ENCODE measurements around the gene CCNQ. TPM values are rescaled to one million over a fixed set of nuclear protein-coding genes. Genes with fewer than 3 reads are reported as not detected.

The CCNQ gene
- total RNA-seq, 1 donor from 2014 or later: 15.2 TPM

DNA sequence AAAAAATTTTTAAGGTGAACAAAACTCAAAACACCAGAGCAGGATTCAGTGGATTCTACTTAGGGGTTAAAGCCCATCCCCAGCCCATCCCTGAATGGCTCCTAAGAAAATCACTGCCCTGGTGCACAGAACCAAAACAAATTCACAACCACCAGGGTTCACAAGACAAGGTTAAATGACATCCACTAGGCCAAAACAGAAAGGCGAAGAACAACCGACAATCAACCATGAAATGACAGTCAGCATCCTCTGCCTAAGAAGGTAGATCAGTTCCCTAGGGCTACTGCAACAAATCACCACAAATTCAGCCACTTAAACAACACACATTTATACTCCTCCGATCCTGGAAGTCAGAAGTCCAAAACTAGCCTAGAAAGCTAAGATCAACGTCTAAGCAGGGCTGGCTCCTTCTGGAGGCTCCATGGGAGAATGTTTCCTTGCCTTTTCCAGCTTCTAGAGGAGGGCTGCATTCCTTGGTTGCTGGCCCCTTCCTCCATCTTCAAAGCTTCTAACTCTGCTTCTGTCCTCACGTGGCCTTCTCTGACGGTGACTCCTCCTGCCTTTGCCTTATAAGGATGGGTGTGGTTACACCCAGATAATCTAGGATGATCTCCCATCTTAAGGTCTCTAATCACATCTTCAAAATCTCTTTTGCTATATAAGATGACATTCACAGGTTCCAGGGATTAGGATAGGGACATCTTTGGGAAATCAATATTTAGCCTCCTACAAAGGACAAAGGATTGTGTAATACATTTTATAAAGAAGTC is 1.8 kb downstream of the CCNQ start:
- H3K36me3 ChIP-seq: no peaks in the 10 kb centered on the region
- H3K79me2 ChIP-seq (ENCODE audit: low read depth): peaks cover 20% of the 10 kb centered on the region
- H3F3A ChIP-seq (ENCODE audit: low read depth): no peaks in the 10 kb centered on the region
- Mint-ChIP-seq H3K36me3 (peaks cover 8% of the 10 kb centered on the region), H3K9me3 (peaks cover 45% of the 10 kb centered on the region), H3K4me1 (peaks cover 17% of the 10 kb centered on the region), H3K4me3 (peak overlapping the region; percentile 88), H3K27me3 (ENCODE audit: insufficient read depth, low read depth) (peaks cover 12% of the 10 kb centered on the region), H3K27ac (no peak overlapping the region)
- H3K9ac ChIP-seq: no peak overlapping the region
- H3K9me3 ChIP-seq (ENCODE audit: low read depth): no peaks in the 10 kb centered on the region
- no peaks in the 10 kb centered on the region for H3K27me3 ChIP-seq
- TF ChIP-seq EZH2 (IDR thresholded peaks at IDR 0.05) (no peak), CTCF (IDR thresholded peaks at IDR 0.05) (no peak), EZH2phosphoT487 (IDR thresholded peaks at IDR 0.05) (no peak)
- no peak overlapping the region for H3K27ac ChIP-seq
- no peaks in the 10 kb centered on the region for H3K4me1 ChIP-seq
- no peak overlapping the region for H3K4me2 ChIP-seq
- H2AFZ ChIP-seq (replicated peaks): no peak overlapping the region
- H4K20me1 ChIP-seq (ENCODE audit: low read depth): peaks cover 5% of the 10 kb centered on the region
- no peak for DNase-seq (ENCODE audit: low spot score)
- H3K4me3 ChIP-seq: no peak overlapping the region

GRCh38 chrX:153595859-153596857 is 2.8 kb downstream of the CCNQ start:
- Histone ChIP-seq H3K79me2 (ENCODE audit: low read depth) (peaks cover 20% of the 10 kb centered on the region), H3K36me3 (no peaks in the 10 kb centered on the region), H3K9ac (no peak overlapping the region), H3K27ac (no peak overlapping the region), H3K4me1 (no peaks in the 10 kb centered on the region), H2AFZ (replicated peaks) (no peak overlapping the region), H3K27me3 (no peaks in the 10 kb centered on the region), H3K4me3 (no peak overlapping the region), H3F3A (ENCODE audit: low read depth) (no peaks in the 10 kb centered on the region), H3K9me3 (ENCODE audit: low read depth) (no peaks in the 10 kb centered on the region), H4K20me1 (ENCODE audit: low read depth) (peaks cover 5% of the 10 kb centered on the region), H3K4me2 (no peak overlapping the region)
- H3K4me1 Mint-ChIP-seq: peaks cover 17% of the 10 kb centered on the region
- H3K27ac Mint-ChIP-seq: no peak overlapping the region
- H3K36me3 Mint-ChIP-seq: peaks cover 7% of the 10 kb centered on the region
- peaks cover 12% of the 10 kb centered on the region for H3K27me3 Mint-ChIP-seq (ENCODE audit: insufficient read depth, low read depth)
- peaks cover 45% of the 10 kb centered on the region for H3K9me3 Mint-ChIP-seq
- TF ChIP-seq CTCF (IDR thresholded peaks at IDR 0.05) (no peak), EZH2phosphoT487 (IDR thresholded peaks at IDR 0.05) (no peak), EZH2 (IDR thresholded peaks at IDR 0.05) (no peak)
- DNase-seq (ENCODE audit: low spot score): no peak
- H3K4me3 Mint-ChIP-seq: no peak overlapping the region

DNA sequence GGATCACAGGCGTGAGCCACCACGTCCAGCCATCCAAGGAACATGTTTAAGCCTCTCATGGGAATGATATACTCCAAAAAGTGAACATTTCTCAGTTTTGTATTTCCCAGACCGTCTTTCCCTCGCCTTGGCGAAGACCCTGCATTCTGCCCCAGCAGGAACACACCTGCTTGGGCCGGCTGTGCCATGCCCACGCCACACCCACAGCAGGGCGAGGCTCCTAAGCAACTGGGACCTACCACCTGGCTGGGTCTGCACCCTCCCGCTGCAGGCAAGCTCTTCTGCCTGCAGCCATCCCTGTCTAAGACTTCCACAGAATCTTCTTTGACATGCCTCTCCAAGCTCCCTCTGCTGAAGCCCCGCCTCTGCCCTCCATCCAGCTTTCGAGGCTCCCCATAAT is 3.6 kb downstream of the CCNQ start:
- H3K79me2 ChIP-seq (ENCODE audit: low read depth): peaks cover 20% of the 10 kb centered on the region
- no peak overlapping the region for H3K9ac ChIP-seq
- Mint-ChIP-seq H3K27me3 (ENCODE audit: insufficient read depth, low read depth) (peaks cover 11% of the 10 kb centered on the region), H3K4me3 (no peak overlapping the region), H3K36me3 (peaks cover 7% of the 10 kb centered on the region), H3K27ac (no peak overlapping the region), H3K4me1 (peaks cover 13% of the 10 kb centered on the region), H3K9me3 (peaks cover 49% of the 10 kb centered on the region)
- DNase-seq (ENCODE audit: low spot score): no peak
- H2AFZ ChIP-seq (replicated peaks): no peak overlapping the region
- H3K27me3 ChIP-seq: no peaks in the 10 kb centered on the region
- peaks cover 5% of the 10 kb centered on the region for H4K20me1 ChIP-seq (ENCODE audit: low read depth)
- H3K4me2 ChIP-seq: no peak overlapping the region
- H3K9me3 ChIP-seq (ENCODE audit: low read depth): no peaks in the 10 kb centered on the region
- H3F3A ChIP-seq (ENCODE audit: low read depth): no peaks in the 10 kb centered on the region
- no peaks in the 10 kb centered on the region for H3K36me3 ChIP-seq
- no peak overlapping the region for H3K27ac ChIP-seq
- H3K4me3 ChIP-seq: no peak overlapping the region
- no peak for TF ChIP-seq CTCF (IDR thresholded peaks at IDR 0.05)
- no peak for TF ChIP-seq EZH2 (IDR thresholded peaks at IDR 0.05)
- TF ChIP-seq EZH2phosphoT487 (IDR thresholded peaks at IDR 0.05): no peak
- H3K4me1 ChIP-seq: no peaks in the 10 kb centered on the region

All from neural progenitor cell (in vitro differentiated cells).